HG03521 (cell line): Measurements from ENCODE around the gene IL6R.
"Not testable (repeated sequence)": the region's sequence is repeated elsewhere in the genome, so short reads cannot be mapped to it uniquely, and the experiment has no call there.

Source experiments
- ATAC-seq: cut with Tn5 transposase; IDR thresholded peaks from one replicate; pipeline ENCODE4 v1.9.1; 2021; ENCODE audit warnings: mild to moderate bottlenecking, moderate library complexity; ENCODE audit not compliant: unreplicated experiment

Gene IL6R

DNA sequence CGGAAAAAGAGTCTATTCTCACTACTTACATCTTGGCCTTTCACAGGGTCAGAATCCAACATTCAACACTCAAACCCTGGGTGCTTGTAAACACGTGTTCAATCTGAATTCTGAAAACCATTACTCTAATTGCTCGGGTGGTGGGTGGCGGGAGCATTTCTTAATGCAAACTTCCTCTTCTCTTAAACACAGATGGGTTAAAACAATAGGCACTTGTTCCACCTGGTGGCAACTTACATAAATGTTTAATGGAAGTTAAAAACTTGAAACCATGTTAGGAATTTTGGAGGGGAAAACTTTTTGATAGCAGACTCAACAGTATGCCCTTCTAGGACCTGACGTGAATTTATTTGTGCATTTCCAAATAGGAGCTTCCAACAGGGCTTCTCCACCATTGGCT lies 73.5 kb downstream of the IL6R start:
- no peak for ATAC-seq

DNA sequence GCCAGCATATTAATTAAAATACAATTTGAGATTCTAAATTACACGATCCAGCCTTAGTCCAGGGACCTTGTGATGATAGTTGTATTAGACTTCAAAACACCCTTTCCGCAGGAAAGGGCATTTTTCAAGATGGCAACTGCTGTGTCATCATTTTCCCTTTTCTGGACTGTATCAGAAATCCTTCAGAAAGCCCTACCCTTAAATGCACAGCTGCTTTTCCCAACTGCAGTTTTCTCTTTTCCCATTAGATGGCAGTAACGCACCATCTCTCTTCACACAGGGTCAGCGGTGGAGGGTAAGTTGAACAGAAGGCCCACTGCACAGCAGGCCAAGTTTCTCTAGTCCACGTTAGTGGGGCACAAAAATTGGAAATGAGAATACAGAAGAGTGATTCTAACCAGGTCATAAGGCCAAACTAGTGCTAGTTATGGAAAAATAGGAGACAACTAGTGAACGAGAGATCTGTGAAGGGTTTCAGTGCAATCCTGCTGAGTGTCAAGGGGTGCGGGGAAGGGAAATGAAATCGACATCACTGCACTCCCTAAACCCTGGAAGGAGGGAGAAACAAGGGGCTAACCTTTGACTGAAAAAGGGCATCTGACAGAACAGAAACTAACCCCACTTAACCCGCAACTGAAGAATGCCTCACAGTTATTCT lies 74.8 kb downstream of the IL6R start:
- ATAC-seq, result no peak

DNA sequence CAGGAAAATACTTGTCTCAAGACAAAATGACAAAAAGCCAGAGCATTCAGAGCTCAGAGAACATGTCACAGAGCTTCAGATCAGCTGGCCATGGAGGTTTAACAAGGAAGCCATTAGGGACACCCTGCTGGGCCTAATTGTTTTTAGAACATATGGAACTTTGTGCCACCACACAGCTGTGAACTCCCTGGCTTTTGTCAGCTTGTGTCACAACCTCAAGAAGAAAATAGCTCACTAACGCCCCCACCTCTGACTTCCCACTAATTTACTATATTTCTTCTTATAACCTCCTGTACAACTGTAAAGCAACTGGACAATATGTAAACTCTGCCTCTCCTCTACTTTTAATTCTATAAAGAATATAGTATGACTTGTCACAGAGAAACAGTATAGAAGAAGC lies 75.9 kb downstream of the IL6R start:
- no peak for ATAC-seq

DNA sequence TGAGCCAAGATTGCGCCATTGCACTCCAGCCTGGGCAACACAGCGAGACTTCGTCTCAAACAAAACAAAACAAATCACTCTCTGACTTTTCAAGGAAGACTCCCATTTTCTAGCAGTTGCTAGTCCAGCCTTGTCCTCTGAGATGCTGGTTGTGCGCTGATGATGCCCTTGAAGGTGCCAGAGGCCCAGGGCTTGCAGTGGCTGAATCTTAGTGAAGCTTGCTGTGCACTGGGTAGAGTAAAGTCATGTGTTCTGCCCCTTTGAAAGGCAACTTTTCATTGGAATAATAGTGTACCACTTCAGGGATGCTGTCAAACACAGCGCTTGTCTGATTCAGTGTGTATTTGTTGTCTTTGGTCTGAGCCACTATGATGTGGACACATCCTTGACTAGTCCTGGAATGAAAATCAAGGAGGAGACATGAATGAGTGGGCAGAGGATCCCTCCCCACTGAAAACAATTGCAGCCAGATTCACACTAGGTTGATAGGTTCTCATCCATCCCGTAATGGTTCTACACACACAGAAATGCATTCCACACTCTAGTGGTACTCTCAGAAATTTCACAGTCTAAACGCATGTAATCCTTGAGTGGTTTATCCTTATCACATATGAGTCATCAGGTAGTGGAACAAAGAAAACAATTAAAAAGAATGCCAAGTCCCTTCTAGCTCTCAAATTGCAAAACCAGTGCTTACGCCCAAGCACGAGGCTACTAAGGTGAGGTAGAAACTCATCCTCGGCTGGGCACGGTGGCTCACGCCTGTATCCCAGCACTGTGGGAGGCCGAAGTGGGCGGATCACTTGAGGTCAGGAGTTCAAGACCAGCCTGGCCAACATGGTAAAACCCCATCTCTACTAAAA lies 79.0 kb downstream of the IL6R start:
- ATAC-seq, result no peak

DNA sequence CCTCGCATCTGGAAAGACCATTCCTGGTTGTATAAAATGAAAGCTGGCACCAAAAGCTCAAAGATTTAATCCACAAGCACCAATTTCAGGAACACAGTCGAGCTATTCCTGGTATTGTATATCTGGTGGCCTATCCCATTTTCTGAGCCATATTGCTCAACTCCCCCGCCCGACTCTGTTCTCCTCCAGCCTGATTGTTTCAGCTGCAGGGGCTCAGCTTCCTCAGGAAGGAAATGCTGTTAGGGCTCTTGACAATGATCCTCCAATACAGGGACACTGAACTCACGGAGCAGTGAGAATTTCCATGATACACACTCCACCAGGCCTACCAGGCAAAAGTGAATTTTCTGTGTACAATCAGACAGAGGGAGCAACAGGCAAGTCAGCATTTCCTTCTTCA lies 80.0 kb downstream of the IL6R start:
- ATAC-seq, result no peak

DNA sequence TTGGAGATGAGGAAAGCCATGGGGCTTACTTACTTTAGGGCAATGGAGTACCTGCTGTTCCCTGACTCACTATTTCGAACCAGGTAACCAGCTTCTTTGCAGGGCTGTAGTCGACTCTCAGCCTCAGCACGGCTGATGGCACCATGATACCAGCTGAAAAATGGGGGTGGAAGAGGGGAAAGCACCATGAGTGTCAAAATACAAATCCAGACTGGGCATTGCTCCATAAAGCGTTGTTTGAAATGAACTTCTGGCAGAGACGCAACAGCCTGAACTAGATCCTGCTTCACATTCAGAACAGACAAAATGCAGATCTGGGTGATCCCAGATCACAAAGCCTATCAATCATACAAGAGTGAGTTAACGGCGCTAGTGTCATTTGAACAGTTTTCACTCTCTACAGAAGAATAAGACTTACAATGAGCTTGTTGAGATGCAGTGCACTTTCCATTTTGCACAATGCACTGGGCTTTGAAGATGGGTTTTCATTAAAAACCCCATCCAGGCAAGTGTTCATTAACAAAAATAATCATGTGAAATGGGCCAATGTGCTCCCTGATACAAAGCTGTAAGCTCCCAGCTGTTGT lies 80.9 kb downstream of the IL6R start:
- ATAC-seq, result no peak

DNA sequence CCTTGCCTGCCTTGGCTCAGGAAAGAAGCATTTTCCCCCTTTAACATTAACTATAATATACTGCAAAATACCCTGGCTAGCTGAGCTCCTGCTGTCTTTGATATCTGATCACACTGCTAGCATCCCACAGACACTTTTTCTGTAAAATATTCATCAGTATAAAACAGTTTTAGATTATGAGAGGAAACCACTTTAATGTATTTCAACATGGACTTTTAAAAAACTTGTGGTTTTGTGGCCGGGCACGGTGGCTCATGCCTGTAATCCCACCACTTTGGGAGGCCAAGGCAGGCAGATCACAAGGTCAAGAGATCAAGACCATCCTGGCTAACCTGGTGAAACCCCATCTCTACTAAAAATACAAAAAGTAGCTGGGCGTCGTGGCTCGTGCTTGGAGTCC lies 81.6 kb downstream of the IL6R start:
- not testable (repeated sequence) for ATAC-seq

DNA sequence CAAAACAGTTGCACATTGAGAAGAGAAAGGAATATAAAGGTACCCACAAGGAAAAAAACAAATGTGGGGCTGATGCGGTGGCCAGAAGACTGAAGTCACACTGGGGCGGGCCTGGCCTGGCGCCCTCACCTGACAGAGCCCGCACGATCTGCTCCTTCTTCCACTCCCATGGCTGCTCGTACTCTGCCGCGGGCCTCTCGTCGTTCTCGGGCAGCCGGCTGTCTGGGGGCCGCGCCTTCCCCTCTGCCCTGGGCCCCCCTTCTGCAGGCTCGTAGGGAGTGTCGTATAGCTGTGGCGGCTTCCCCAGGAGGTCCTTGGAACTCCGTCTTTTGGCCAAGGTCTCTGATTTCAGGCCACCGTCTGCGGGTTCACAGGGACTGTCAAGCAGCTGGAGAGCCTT lies 83.8 kb downstream of the IL6R start:
- no peak for ATAC-seq

DNA sequence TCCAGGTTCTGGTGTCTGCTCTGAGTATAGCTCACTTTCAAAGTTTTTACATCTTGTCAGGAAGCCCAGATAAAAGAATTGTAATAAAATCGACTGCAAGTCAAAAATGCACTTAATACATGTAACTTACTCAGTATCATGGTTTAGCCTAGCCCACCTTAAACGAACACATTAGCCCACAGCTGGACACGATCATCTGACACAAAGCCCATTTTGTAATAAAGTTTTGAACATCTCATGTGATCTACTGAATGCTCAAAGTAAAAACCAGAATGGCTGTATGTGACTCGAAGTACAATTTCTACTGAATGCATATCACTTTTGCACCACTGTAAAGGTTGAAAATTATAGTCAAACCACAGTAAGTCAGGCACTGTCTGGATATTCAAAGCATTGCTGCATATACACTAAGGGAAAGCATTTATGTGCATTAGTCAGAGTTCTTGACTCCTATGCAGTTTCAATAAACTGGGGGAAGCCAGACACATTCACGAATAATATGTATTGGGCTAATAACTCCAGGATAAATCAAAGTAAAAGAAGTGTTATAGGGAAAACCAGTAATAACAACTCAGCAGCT lies 84.6 kb downstream of the IL6R start:
- no peak for ATAC-seq

DNA sequence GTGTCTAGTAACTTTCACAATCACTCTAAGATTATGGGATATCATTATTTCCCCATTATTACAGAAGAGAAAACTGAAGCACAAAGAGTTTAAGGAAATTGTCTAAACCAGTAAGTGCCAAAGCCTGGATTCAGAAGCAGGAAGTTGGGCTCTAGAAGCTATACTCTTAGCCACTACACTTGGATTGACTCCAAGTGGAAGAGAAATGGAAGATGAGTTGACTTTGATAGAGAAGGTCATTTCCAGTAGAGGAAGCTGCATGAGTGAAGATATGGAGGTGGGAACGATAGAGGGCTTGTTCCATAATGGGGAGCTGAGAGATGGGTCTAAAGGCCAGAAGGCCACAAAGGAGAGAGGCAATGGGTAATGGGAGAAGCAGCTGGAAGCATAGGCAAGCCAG lies 85.2 kb downstream of the IL6R start:
- ATAC-seq, result no peak

DNA sequence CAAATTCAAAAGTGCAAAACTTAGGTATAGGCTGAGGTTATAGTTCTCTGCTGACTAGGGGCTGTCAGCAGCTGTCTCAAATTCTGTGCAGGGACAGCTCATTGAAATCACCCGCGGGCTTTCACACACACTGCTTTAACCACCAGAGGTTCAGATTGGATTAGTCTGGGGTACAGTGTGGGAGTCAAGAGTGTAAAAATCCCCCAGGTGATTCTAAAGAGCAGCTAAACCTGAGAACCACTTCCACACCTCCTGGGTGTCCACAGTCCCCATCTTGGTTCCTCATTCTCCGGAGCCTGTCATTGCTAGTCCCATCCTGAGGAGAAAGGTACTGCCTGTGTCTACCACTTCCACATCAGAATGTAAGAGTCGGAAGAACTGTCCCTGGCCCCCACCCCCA lies 87.0 kb downstream of the IL6R start:
- no peak for ATAC-seq

DNA sequence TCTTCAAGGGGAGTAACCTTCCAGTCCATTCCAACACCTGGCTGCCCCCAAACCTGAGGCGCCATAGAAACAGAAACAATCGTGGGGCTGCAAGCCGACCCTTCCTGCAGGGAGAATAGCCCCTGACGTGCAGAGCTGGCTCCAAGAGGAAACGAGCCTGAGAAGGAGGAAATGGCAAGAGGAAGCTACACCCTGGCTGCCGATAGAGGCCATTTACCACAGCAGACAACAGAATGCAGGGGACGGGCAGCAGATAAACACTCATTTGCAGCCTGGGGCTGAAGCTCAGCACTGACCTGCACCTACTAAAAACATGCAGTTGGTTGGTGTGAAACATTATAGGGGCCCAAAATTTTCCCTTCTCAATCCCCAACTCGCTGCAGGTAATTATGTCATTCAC lies 88.1 kb downstream of the IL6R start:
- no peak for ATAC-seq

DNA sequence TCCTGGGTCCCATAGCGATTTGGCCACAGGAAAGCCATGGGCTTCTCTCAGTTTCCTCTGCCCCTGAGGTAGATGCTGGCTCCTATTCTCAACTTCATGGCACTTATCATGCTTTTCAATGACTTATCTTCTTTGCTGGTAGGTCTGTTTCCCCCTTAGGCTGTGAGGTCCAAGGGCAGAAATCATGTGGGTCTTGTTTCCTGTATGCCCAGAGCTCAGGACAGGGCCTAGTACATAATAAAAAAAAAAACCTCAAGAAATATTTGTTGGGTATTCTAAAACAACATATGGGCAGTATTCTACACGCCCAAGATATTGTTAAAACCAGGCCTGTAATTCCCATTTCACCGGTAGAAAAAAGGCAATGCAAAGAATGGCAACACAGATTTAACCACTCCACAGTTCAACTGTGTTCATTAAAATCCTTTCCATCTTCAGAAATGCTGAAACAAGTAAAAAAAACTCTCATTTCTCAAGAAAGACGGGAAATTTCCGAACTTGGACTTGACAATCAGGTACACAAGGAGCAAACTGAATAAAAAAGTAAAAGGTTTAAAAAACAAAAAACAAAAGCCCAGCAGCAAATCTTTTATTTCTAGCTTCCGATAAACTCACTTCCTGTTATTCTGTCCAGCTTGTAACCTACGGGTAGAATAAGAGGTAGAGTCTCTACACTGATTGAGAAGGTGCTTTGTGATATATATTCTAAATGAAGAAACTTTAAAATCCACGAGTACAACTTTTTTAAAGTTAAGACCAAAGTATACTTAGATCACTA lies 90.5 kb downstream of the IL6R start:
- ATAC-seq, result no peak

DNA sequence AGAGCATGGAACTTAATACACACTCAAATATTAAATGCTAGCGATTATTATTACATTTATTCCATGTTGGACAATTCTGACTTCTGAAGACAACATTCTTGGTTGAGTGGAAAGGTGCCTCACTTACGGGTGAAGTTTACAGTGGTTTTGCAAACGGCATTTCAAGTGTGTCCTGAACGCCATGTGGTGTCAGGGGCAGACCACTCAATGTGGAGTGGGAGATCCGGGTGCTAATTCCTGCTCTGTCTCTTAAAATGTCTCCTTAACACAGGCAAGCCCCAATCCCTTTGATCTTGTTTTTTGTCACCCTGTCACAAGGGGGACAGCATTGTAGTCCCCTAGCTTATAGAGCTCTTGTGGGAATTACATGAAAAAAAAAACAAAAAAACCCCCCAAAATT lies 91.2 kb downstream of the IL6R start:
- ATAC-seq, result no peak

DNA sequence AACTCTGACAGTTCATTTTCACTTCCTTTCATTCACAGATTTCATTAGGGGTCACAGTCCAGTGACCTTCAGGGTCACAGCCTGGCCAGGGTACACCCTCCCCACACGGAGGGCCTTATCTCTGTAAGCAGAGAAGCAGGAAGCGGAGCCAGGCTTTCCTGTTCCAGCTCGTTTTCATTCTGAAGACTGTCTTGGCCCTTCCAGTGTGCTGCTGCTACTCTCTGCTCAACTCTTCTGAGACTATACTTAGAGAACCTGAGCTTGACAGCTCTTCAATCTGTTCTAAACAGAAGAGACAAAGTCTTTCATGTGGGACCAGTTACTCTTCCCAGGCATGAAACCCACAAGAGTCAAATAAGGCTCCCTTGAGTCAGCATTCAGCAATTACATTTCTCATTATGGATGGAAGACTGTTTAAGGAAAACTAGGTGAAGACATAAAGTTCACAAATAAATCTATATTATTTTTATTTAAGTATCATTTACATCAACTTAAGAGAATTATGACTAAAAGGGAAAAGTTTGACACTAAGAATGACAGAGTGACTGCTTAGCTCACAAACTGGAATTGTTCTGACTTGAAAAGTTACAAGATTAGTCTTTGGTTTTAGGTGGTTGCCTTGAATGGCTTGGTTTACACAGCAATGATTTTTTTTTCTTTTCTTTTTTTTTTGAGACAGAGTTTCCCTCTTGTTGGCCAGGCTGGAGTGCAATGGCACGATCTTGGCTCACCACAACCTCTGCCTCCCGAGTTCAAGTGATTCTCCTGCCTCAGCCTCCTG lies 92.1 kb downstream of the IL6R start:
- ATAC-seq, result no peak

DNA sequence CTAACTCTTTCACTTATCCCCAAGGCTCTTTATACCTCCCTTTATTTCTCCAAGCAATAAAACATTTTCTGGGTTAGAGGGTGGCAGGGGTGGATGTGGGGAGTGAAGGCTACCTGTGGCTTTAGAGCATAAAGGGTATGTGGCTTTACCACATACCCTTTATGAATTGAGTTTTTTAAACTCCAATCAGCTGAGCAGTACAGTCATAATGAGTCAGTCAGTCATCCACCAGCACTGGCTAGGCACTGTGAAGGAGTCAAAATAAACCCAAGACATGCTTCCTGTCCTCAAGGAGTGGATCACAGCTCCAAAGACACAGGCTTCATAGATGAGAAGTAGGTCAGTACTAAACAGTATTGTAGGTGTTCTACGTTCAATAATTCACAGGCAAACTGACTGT lies 94.3 kb downstream of the IL6R start:
- ATAC-seq, result no peak

DNA sequence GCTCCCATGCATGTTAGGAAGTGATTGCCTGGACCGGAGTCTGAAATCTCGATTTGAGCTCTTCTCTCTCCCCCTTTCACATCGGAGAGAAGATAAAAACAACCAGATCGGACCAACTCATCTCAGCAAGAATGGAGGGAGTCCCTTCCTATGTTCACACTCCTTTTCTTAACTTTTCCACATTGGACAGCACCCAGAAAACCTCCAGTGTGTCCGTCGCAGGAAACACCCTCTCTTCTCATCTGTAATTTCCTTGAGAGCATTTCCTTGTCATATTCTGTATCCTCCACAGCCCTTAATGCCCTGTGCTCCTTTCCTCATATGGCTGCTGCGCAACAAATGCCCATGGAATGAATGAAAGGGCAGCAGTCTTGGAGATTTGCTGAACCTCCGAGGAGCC lies 95.4 kb downstream of the IL6R start:
- no peak for ATAC-seq

DNA sequence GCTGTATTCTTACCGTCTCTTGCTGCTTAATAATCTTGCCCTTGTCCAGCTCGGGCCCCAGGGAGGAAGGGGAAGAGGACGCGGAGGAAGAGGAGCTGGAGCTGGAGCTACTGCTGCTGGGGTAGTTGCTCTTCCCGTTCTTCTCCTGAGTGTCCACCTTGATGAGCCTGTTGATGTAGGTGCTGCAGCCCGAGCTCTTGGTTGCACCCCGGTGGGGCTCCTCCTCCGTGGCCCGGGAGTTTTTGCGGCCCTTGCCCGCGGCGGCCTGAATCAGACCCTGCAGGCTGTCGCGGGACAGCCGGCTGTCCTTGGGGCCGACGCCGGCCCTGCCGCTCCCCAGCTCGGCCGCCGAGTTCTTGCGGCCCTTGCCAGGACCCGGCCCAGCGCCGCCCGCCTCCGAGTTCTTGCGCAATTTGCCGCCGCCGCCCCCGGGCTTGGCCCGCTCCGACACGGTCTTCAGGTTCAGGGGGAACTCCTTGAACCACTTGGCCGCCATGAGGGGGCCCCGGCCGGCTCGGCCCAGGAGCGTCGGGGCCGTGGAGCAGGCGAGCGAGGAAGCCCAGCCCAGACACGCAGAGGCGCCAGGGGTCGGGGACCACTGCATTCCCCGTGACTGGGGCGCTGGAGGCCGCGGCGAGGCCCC lies 96.4 kb downstream of the IL6R start:
- ATAC-seq, result no peak

DNA sequence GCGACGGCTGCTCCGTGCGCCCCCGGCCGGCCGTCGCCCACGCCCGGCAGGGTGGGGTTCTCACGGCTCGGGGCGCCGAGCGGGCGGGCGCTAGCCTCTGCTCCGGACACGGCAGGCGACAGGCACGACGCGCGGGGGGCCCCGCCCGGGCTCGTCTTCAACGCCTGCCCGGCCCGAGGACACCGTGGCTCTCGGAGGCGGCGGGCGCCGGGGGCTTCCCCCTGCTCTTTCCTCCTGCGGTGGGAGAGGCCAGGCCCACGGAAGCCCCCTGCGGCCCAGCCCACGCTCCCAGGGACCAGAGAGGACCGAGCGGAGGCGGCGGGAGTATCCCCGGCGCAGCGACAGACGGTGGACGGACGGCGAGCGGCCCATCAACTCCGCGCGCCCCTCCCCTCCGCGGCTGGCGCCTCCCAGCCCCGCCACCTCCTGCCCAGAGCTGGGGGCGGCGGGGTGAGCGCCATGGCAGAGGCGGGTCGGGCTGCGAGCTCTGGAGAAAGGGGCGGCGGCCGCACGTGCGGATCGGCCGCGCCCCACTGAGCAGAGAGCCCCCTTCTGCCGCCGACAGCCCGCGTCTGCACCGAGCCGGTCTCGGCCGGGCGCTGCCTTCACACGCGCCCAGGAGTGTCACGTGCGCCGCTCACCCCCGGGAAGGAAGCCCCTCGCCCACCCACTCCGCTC lies 97.1 kb downstream of the IL6R start, which contains the start of the genes SHE and TDRD10:
Gene SHE, minus strand, starts transcription at position 347 of the 678 bp plus-strand sequence. CDS start 386 bp downstream, outside the sequence.
Gene TDRD10, plus strand, starts transcription at position 154 of the 678 bp plus-strand sequence. CDS start 4,685 bp downstream, outside the sequence.
- no peak for ATAC-seq
